ENCODE results near the gene MSH6.

The MSH6 gene

GRCh38 chr2:47782671-47783485, at the start of gene MSH6:
Gene MSH6 (plus strand): TSS chr2:47783145. CDS start chr2:47783234, 89 bp downstream.
- peak; percentile 76 for DNase-seq (ENCODE audit: low read depth)

- no peak for DNase-seq (ENCODE audit: low read depth)
Observed at GRCh38 chr2:47735136-47735869, 47.6 kb upstream of the MSH6 start.

GRCh38 chr2:47735912-47736311, 47.0 kb upstream of the MSH6 start:
- no peak for DNase-seq (ENCODE audit: low read depth)

- DNase-seq (ENCODE audit: low read depth) = no peak
Observed at GRCh38 chr2:47737191-47737975, 45.6 kb upstream of the MSH6 start.

- no peak for DNase-seq (ENCODE audit: low read depth)
Observed at GRCh38 chr2:47738331-47738730, 44.6 kb upstream of the MSH6 start.

GRCh38 chr2:47741101-47741500, 41.8 kb upstream of the MSH6 start:
- DNase-seq (ENCODE audit: low read depth) = no peak

- DNase-seq (ENCODE audit: low read depth) = no peak
Observed at GRCh38 chr2:47741637-47742036, 41.3 kb upstream of the MSH6 start.

GRCh38 chr2:47744074-47744473, 38.9 kb upstream of the MSH6 start:
- DNase-seq (ENCODE audit: low read depth) = no peak

GRCh38 chr2:47747878-47748277, 35.1 kb upstream of the MSH6 start:
- DNase-seq (ENCODE audit: low read depth) = no peak

GRCh38 chr2:47751856-47752414, 31.0 kb upstream of the MSH6 start:
- no peak for DNase-seq (ENCODE audit: low read depth)

GRCh38 chr2:47767497-47767844, 15.5 kb upstream of the MSH6 start:
- no peak for DNase-seq (ENCODE audit: low read depth)

- peak; percentile 76 for DNase-seq (ENCODE audit: low read depth)
Observed at GRCh38 chr2:47767880-47768609, 14.9 kb upstream of the MSH6 start.

GRCh38 chr2:47769318-47769717, 13.6 kb upstream of the MSH6 start:
- no peak for DNase-seq (ENCODE audit: low read depth)

- no peak for DNase-seq (ENCODE audit: low read depth)
Observed at GRCh38 chr2:47771211-47771610, 11.7 kb upstream of the MSH6 start.

- no peak for DNase-seq (ENCODE audit: low read depth)
Observed at GRCh38 chr2:47772343-47772742, 10.6 kb upstream of the MSH6 start.

GRCh38 chr2:47774567-47774966, 8.4 kb upstream of the MSH6 start:
- no peak for DNase-seq (ENCODE audit: low read depth)

GRCh38 chr2:47777277-47777937, 5.5 kb upstream of the MSH6 start:
- no peak for DNase-seq (ENCODE audit: low read depth)

- no peak for DNase-seq (ENCODE audit: low read depth)
Observed at GRCh38 chr2:47778698-47779425, 4.1 kb upstream of the MSH6 start.

- no peak for DNase-seq (ENCODE audit: low read depth)
Observed at GRCh38 chr2:47779426-47779790, 3.5 kb upstream of the MSH6 start.

- DNase-seq (ENCODE audit: low read depth) = no peak
Observed at GRCh38 chr2:47782381-47782670, 619 bp upstream of the MSH6 start.
